ENCODE results near the gene PITPNM3. TPM values are rescaled to one million over a fixed set of nuclear protein-coding genes. Genes with fewer than 3 reads are reported as not detected.

Gene PITPNM3
- total RNA-seq, 4 donors from 2014 or later: 0.13 to 0.87 (median 0.41) TPM

- TF ChIP-seq CTCF (IDR thresholded peaks at IDR 0.05 in 4 of 5, conservative IDR thresholded peaks at IDR 0.05 in 1 of 5) (no peak), POLR2A (IDR thresholded peaks at IDR 0.05) (no peak)
- Histone ChIP-seq H3K27me3 (no peaks in the 10 kb centered on the region), H3K9me3 (no peaks in the 10 kb centered on the region), H3K27ac (no peak overlapping the region), H3K4me3 (no peak overlapping the region), H3K36me3 (no peaks in the 10 kb centered on the region), H3K4me1 (peaks cover 4 to 6% of the 10 kb centered on the region in 2 donors)
- DNase-seq (no peak), ATAC-seq (no peak)
- in situ Hi-C loops (cut with MboI; ENCODE audit: low sequenced_read_pairs in 4 of 4) (loop anchor here in 1 of 4 donors (25.0 kb wide), 1 partner anchor 119 kb away; no protein-coding TSS in a partner anchor), intact Hi-C loops (cut with DNase I; ENCODE audit: low total_unique reads) (no loop called here)
Observed at GRCh38 chr17:6468051-6468790, 88.1 kb downstream of the PITPNM3 start.

GRCh38 chr17:6467567-6467966 is 88.8 kb downstream of the PITPNM3 start:
- ATAC-seq (no peak), DNase-seq (no peak)
- no peaks in the 10 kb centered on the region for H3K36me3 ChIP-seq
- no peaks in the 10 kb centered on the region for H3K9me3 ChIP-seq
- peaks cover 4 to 6% of the 10 kb centered on the region in 2 donors for H3K4me1 ChIP-seq
- in situ Hi-C loops (cut with MboI; ENCODE audit: low sequenced_read_pairs in 4 of 4): loop anchor here in 1 of 4 donors (25.0 kb wide), 1 partner anchor 120 kb away; no protein-coding TSS in a partner anchor
- intact Hi-C loops (cut with DNase I; ENCODE audit: low total_unique reads): no loop called here
- no peaks in the 10 kb centered on the region for H3K27me3 ChIP-seq
- TF ChIP-seq CTCF (IDR thresholded peaks at IDR 0.05 in 4 of 5, conservative IDR thresholded peaks at IDR 0.05 in 1 of 5) (no peak), POLR2A (IDR thresholded peaks at IDR 0.05) (no peak)
- no peak overlapping the region for H3K27ac ChIP-seq
- no peak overlapping the region for H3K4me3 ChIP-seq

- no peaks in the 10 kb centered on the region for H3K9me3 ChIP-seq
- H3K4me1 ChIP-seq: no peaks in the 10 kb centered on the region
- intact Hi-C loops (cut with DNase I; ENCODE audit: low total_unique reads): no loop called here
- H3K27me3 ChIP-seq: no peaks in the 10 kb centered on the region
- TF ChIP-seq POLR2A (IDR thresholded peaks at IDR 0.05) (no peak), CTCF (IDR thresholded peaks at IDR 0.05 in 4 of 5, conservative IDR thresholded peaks at IDR 0.05 in 1 of 5) (no peak)
- no peak overlapping the region for H3K4me3 ChIP-seq
- no peaks in the 10 kb centered on the region for H3K36me3 ChIP-seq
- in situ Hi-C loops (cut with MboI; ENCODE audit: low sequenced_read_pairs in 4 of 4): loop anchor here in 1 of 4 donors (25.0 kb wide), 1 partner anchor 122 kb away; no protein-coding TSS in a partner anchor
- ATAC-seq (no peak), DNase-seq (no peak)
- H3K27ac ChIP-seq: no peak overlapping the region
Observed at GRCh38 chr17:6465206-6466003, 91.0 kb downstream of the PITPNM3 start.

- ATAC-seq (no peak), DNase-seq (no peak)
- no peaks in the 10 kb centered on the region for H3K4me1 ChIP-seq
- in situ Hi-C loops (cut with MboI; ENCODE audit: low sequenced_read_pairs in 4 of 4) (loop anchor here in 1 of 4 donors (25.0 kb wide), 1 partner anchor 123 kb away; no protein-coding TSS in a partner anchor), intact Hi-C loops (cut with DNase I; ENCODE audit: low total_unique reads) (no loop called here)
- TF ChIP-seq CTCF (IDR thresholded peaks at IDR 0.05 in 4 of 5, conservative IDR thresholded peaks at IDR 0.05 in 1 of 5) (no peak), POLR2A (IDR thresholded peaks at IDR 0.05) (no peak)
- H3K27me3 ChIP-seq: no peaks in the 10 kb centered on the region
- H3K9me3 ChIP-seq: no peaks in the 10 kb centered on the region
- H3K36me3 ChIP-seq: no peaks in the 10 kb centered on the region
- no peak overlapping the region for H3K4me3 ChIP-seq
- H3K27ac ChIP-seq: no peak overlapping the region
Observed at GRCh38 chr17:6464446-6465041, 91.8 kb downstream of the PITPNM3 start.
